OCI-LY3 (cell line): ENCODE results near the gene PTGER2.

Source experiments
- EZH2phosphoT487 ChIP-seq: fragments of 200-600 bp; shearing (Covaris generic); IDR thresholded peaks from 2 replicates; pipeline ENCODE4 v1.6.1; 2018; ENCODE audit warnings: antibody characterized with exemption, mixed run types, low read depth
- TF ChIP-seq, protein P1 (sequence below): fragments of 200-600, 300-600 bp; sonication (generic); IDR thresholded peaks from 2 replicates; pipeline ENCODE4 v1.5.1; 2014; ENCODE audit warnings: antibody characterized with exemption, low read length, low read depth

DNA sequence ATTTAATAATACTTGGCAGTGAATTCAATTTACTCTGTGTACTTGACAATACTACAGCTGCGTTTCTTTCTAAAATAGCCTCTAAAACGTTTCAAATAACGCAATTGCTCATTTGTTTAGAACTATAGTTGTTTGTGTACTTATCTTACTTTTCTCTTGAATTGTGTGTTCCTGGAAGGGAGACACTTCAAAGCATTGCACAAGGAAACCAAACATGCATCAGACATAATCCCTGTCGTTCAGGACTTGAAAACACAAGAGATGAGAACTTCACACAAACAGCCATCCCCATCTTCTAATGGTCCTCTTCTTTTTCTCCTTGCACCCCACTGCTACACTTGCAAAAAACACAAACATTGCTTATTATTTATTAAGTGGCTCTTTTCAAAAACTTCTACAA, 38.5 kb downstream of the PTGER2 start:
- TF ChIP-seq, protein P1, sequence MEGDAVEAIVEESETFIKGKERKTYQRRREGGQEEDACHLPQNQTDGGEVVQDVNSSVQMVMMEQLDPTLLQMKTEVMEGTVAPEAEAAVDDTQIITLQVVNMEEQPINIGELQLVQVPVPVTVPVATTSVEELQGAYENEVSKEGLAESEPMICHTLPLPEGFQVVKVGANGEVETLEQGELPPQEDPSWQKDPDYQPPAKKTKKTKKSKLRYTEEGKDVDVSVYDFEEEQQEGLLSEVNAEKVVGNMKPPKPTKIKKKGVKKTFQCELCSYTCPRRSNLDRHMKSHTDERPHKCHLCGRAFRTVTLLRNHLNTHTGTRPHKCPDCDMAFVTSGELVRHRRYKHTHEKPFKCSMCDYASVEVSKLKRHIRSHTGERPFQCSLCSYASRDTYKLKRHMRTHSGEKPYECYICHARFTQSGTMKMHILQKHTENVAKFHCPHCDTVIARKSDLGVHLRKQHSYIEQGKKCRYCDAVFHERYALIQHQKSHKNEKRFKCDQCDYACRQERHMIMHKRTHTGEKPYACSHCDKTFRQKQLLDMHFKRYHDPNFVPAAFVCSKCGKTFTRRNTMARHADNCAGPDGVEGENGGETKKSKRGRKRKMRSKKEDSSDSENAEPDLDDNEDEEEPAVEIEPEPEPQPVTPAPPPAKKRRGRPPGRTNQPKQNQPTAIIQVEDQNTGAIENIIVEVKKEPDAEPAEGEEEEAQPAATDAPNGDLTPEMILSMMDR: no peak
- TF ChIP-seq EZH2phosphoT487: no peak
